Heart right ventricle (tissue), 16 donors: ENCODE measurements around the gene DTNBP1. TPM values are rescaled to one million over a fixed set of nuclear protein-coding genes. Genes with fewer than 3 reads are reported as not detected.

Source experiments
- ATAC-seq, 8 donors: fragments of 200-7000 bp; cut with Tn5 transposase; one replicate each; pipeline ENCODE4 v1.9.1; 2020; ENCODE audit warnings: mild to moderate bottlenecking in 8 of 8, moderate library complexity in 8 of 8, moderate number of reproducible peaks in 1 of 8
- DNase-seq, 2 donors: peaks; one replicate each; pipeline ENCODE4 v3.0.0-alpha.2; 2020
- H3K27ac ChIP-seq, 10 donors: fragments of 200-600 bp; sonication (generic) in 2 of 10; one replicate each; pipeline versions ENCODE4 v1.5.0 to v1.8.0; 2020 to 2022; ENCODE audit warnings: mild to moderate bottlenecking in 3 of 10
- H3K27me3 ChIP-seq, 7 donors: fragments of 200-600 bp; one replicate each; pipeline ENCODE4 v1.8.0; 2021 to 2022; ENCODE audit warnings: mild to moderate bottlenecking in 2 of 7
- H3K36me3 ChIP-seq, 9 donors: fragments of 200-600 bp; sonication (generic) in 1 of 9; one replicate each; pipeline versions ENCODE4 v1.5.0 to v1.8.0; 2020 to 2022; ENCODE audit warnings: mild to moderate bottlenecking in 2 of 9
- H3K4me1 ChIP-seq, 9 donors: fragments of 200-600 bp; sonication (generic) in 1 of 9; one replicate each; pipeline versions ENCODE4 v1.5.0 to v1.8.0; 2020 to 2022; ENCODE audit warnings: mild to moderate bottlenecking in 4 of 9
- H3K4me3 ChIP-seq, 10 donors: fragments of 200-600 bp; sonication (generic) in 2 of 10; one replicate each; pipeline versions ENCODE4 v1.5.0 to v1.8.0; 2020 to 2022; ENCODE audit warnings: mild to moderate bottlenecking in 7 of 10, moderate library complexity in 2 of 10
- H3K9me3 ChIP-seq, 11 donors: fragments of 200-600 bp in 10 of 11; sonication (generic) in 2 of 11; one replicate each; pipeline versions ENCODE4 v1.5.0 to v1.8.0; 2013 to 2022; ENCODE audit warnings: mild to moderate bottlenecking in 2 of 11, control low read depth in 1 of 11, moderate library complexity in 1 of 11
- CTCF ChIP-seq, 9 donors: fragments of 200-600 bp; sonication (generic) in 2 of 9; IDR thresholded peaks; one replicate each; pipeline versions ENCODE4 v1.5.0 to v1.8.0; 2021 to 2022; ENCODE audit warnings: antibody characterized with exemption in 9 of 9, mild to moderate bottlenecking in 5 of 9, moderate library complexity in 1 of 9
- WGBS, 2 donors: extraction: QIAGEN DNeasy Blood & Tissue Kit; methylation state at CpG; one replicate each; pipeline ENCODE4 v1.1.7; 2013; ENCODE audit warnings: inconsistent platforms in 1 of 2; 5-methylcytosine and 5-hydroxymethylcytosine counted together
- intact Hi-C, 10 donors: fragments of 100-400 bp; cut with DNase I; formaldehyde crosslinking; loops; one replicate each; pipeline versions ENCODE4 v1.11.1 to v1.14.2; 2022
- polyA plus RNA-seq, 2 donors: library from polyadenylated mRNA; stranded (reverse); fragments of 200-250 nt; gene quantifications; one replicate each; pipeline ENCODE4 v1.2.3, GENCODE V29; 2013
- total RNA-seq, 10 donors: library from RNA; stranded (reverse); fragmentation: NEBNext Ultra II Directional in 3 of 10; extraction: Animal tissue kit (Norgen Biotek cat#: 25700) in 3 of 10; gene quantifications; one replicate each; pipeline versions ENCODE4 v1.2.1 to v1.2.4, GENCODE V29; 2021 to 2023
- donor health status: Arrhythmogenic right ventricular cardiomyopathy.
- donor health status: ischemic (EF 13 %, LVEDD 7.1; RV severe dilation, severe dysfunction).
- donor health status: healthy with polysubstance abuse.
- donor health status: DM: no; HTN: yes; CAD: no.
- donor health status: DM: no; HTN: no; CAD: no.
- donor health status: ischemic (EF 25% LVEDD 6.9; RV normal size, moderate dysfunction).
- donor health status: ischemic (EF 25% LVEDD 5.7; RV mildly dilated, moderate dysfunction).
- donor health status: healthy.
- donor health status: DM: yes; HTN: yes; CAD: no.
- donor health status: Ischemic cardiomyopathy.
- donor health status: ischemic (EF 35%, LVEDD 5.7; RV mildly dilated, moderate dysfunction).
- donor health status: nonischemic (EF 11% LVEDD 7.7; RV severe dilation, severe dysfunction).
- donor health status: DM: yes; HTN: yes; CAD: no.
- donor health status: PGD.
- donor health status: ischemic (EF 29% LVEDD 5.4; RV normal size, mild dysfunction).
- donor health status: nonischemic (EF 23%, LVEDD 6.1; RV moderate dilation, normal function).

DTNBP1 gene
- total and polyA plus RNA-seq, 12 donors = 5.0 to 27.5 (median 18.4) TPM

- 97 to 98% methylated on average over 60 of the region's 60 CpGs for WGBS, 2 donors
These were observed 166.3 kb downstream of the DTNBP1 start for GRCh38 chr6:15496345-15497131.

GRCh38 chr6:15495375-15495901 lies 167.4 kb downstream of the DTNBP1 start:
- H3K27ac ChIP-seq = peak overlapping the region in 6 of 10 donors; percentile 15 to 70 (median 51)
- H3K4me3 ChIP-seq = no peak overlapping the region
- peaks cover 4 to 47% (median 32%) of the 10 kb centered on the region in 9 donors for H3K4me1 ChIP-seq
- peaks cover 0 to 46% (median 8%) of the 10 kb centered on the region in 9 donors for H3K36me3 ChIP-seq
- H3K9me3 ChIP-seq = no peaks in the 10 kb centered on the region
- peak; percentile 61 to 67 for DNase-seq
- no peak for TF ChIP-seq CTCF (IDR thresholded peaks at IDR 0.05)
- WGBS, 2 donors = 43 to 55% methylated on average over 10 of the region's 10 CpGs
- no peaks in the 10 kb centered on the region for H3K27me3 ChIP-seq
- intact Hi-C loops = loop anchor here in 3 of 10 donors (10.0 kb wide), 3 partner anchors 611 to 1371 kb away; no protein-coding TSS in a partner anchor
- ATAC-seq = peak; percentile 71 to 93 (median 83)

More at GRCh38 chr6:15496345-15497131, 166.3 kb downstream of the DTNBP1 start:
- no peak for TF ChIP-seq CTCF (IDR thresholded peaks at IDR 0.05)
- intact Hi-C loops = loop anchor here in 3 of 10 donors (10.0 kb wide), 3 partner anchors 612 to 1372 kb away; no protein-coding TSS in a partner anchor
- peak in 1 of 2 donors; percentile 10 for DNase-seq
- Histone ChIP-seq H3K27me3 (no peaks in the 10 kb centered on the region), H3K27ac (no peak overlapping the region), H3K4me1 (peaks cover 4 to 43% (median 26%) of the 10 kb centered on the region in 9 donors), H3K4me3 (no peak overlapping the region), H3K9me3 (no peaks in the 10 kb centered on the region), H3K36me3 (peaks cover 0 to 57% (median 8%) of the 10 kb centered on the region in 9 donors)
- no peak for ATAC-seq

GRCh38 chr6:15493437-15494168 lies 169.2 kb downstream of the DTNBP1 start:
- 94% methylated on average over 9 of the region's 9 CpGs for WGBS, 2 donors
- Histone ChIP-seq H3K9me3 (no peaks in the 10 kb centered on the region), H3K4me1 (peaks cover 4 to 46% (median 29%) of the 10 kb centered on the region in 9 donors), H3K27me3 (no peaks in the 10 kb centered on the region), H3K36me3 (peaks cover 0 to 43% (median 13%) of the 10 kb centered on the region in 9 donors), H3K4me3 (no peak overlapping the region), H3K27ac (no peak overlapping the region)
- DNase-seq = no peak
- TF ChIP-seq CTCF (IDR thresholded peaks at IDR 0.05) = no peak
- no peak for ATAC-seq
- intact Hi-C loops = loop anchor here in 7 of 10 donors (1.0 to 10.0 kb wide), 8 partner anchors 51 to 1369 kb away; partner anchors contain the start of gene JARID2 (in 3 of the 7)

GRCh38 chr6:15491986-15492269 lies 170.9 kb downstream of the DTNBP1 start:
- Histone ChIP-seq H3K27ac (no peak overlapping the region), H3K4me3 (no peak overlapping the region), H3K27me3 (no peaks in the 10 kb centered on the region), H3K36me3 (peaks cover 0 to 43% (median 24%) of the 10 kb centered on the region in 9 donors), H3K4me1 (peaks cover 4 to 43% (median 29%) of the 10 kb centered on the region in 9 donors), H3K9me3 (no peaks in the 10 kb centered on the region)
- WGBS, 2 donors = 48 to 66% methylated on average over 5 of the region's 5 CpGs
- TF ChIP-seq CTCF (IDR thresholded peaks at IDR 0.05) = no peak
- intact Hi-C loops = loop anchor here in 7 of 10 donors (2.0 to 10.0 kb wide), 9 partner anchors 50 to 1367 kb away; partner anchors contain the start of gene JARID2 (in 3 of the 7)
- ATAC-seq = no peak
- no peak for DNase-seq
